ENCODE measurements around the gene ABI2.
A peak's percentile ranks its signal among the peaks of the same experiment; 100 is the strongest.

Gene ABI2

GRCh38 chr2:203328760-203329540 is 756 bp downstream of the ABI2 start:
- Histone ChIP-seq H4K20me1 (ENCODE audit: insufficient read depth, low read length) (no peaks in the 10 kb centered on the region), H3K4me3 (ENCODE audit: low read length) (peak overlapping the region; percentile 98), H3K36me3 (replicated peaks; ENCODE audit: insufficient read depth, low read length) (no peaks in the 10 kb centered on the region), H3F3A (ENCODE audit: insufficient read depth, low read length) (peaks cover 7% of the 10 kb centered on the region), H3K4me2 (ENCODE audit: low read depth, low read length) (peak overlapping the region; percentile 85), H3K79me2 (ENCODE audit: low read length) (peaks cover 49% of the 10 kb centered on the region), H3K27me3 (replicated peaks; ENCODE audit: insufficient read depth, low read length) (no peaks in the 10 kb centered on the region), H3K9ac (ENCODE audit: low read length) (peak overlapping the region; percentile 63), H3K4me1 (ENCODE audit: low read length) (peaks cover 5% of the 10 kb centered on the region; the same call in 1 of the 2 replicates), H3K9me3 (replicated peaks; ENCODE audit: insufficient read depth, low read length) (no peaks in the 10 kb centered on the region), H3K27ac (ENCODE audit: low read length) (peak overlapping the region; percentile 26; the same call in 1 of the 2 replicates), H2AFZ (ENCODE audit: low read length) (peak overlapping the region; percentile 99), H3K9me2 (replicated peaks; ENCODE audit: insufficient read depth, low read length) (no peaks in the 10 kb centered on the region)
- peak; percentile 27 for DNase-seq
- no peak for TF ChIP-seq EZH2phosphoT487 (IDR thresholded peaks at IDR 0.05; ENCODE audit: low read length)
- TF ChIP-seq EZH2 (optimal IDR thresholded peaks at IDR 0.05; ENCODE audit: low read depth, low read length) = no peak
- TF ChIP-seq CTCF (IDR thresholded peaks at IDR 0.05; ENCODE audit: low read length) = no peak

- H4K20me1 ChIP-seq (ENCODE audit: insufficient read depth, low read length) = no peaks in the 10 kb centered on the region
- H3K4me3 ChIP-seq (ENCODE audit: low read length) = no peak overlapping the region
- peaks cover 5% of the 10 kb centered on the region; the same call in 1 of the 2 replicates for H3K4me1 ChIP-seq (ENCODE audit: low read length)
- H3K79me2 ChIP-seq (ENCODE audit: low read length) = peaks cover 57% of the 10 kb centered on the region
- H2AFZ ChIP-seq (ENCODE audit: low read length) = no peak overlapping the region
- H3K9ac ChIP-seq (ENCODE audit: low read length) = no peak overlapping the region
- no peak overlapping the region for H3K4me2 ChIP-seq (ENCODE audit: low read depth, low read length)
- H3K9me2 ChIP-seq (replicated peaks; ENCODE audit: insufficient read depth, low read length) = no peaks in the 10 kb centered on the region
- H3K36me3 ChIP-seq (replicated peaks; ENCODE audit: insufficient read depth, low read length) = no peaks in the 10 kb centered on the region
- H3K9me3 ChIP-seq (replicated peaks; ENCODE audit: insufficient read depth, low read length) = no peaks in the 10 kb centered on the region
- H3K27me3 ChIP-seq (replicated peaks; ENCODE audit: insufficient read depth, low read length) = no peaks in the 10 kb centered on the region
- H3K27ac ChIP-seq (ENCODE audit: low read length) = no peak overlapping the region
- TF ChIP-seq EZH2 (optimal IDR thresholded peaks at IDR 0.05; ENCODE audit: low read depth, low read length) (no peak), EZH2phosphoT487 (IDR thresholded peaks at IDR 0.05; ENCODE audit: low read length) (no peak), CTCF (IDR thresholded peaks at IDR 0.05; ENCODE audit: low read length) (no peak)
- H3F3A ChIP-seq (ENCODE audit: insufficient read depth, low read length) = peaks cover 7% of the 10 kb centered on the region
- no peak for DNase-seq
Measured at GRCh38 chr2:203330434-203330833, 2.2 kb downstream of the ABI2 start.

- Histone ChIP-seq H3K9ac (ENCODE audit: low read length) (no peak overlapping the region), H3K4me1 (ENCODE audit: low read length) (no peaks in the 10 kb centered on the region), H3K4me2 (ENCODE audit: low read depth, low read length) (no peak overlapping the region), H3K9me2 (replicated peaks; ENCODE audit: insufficient read depth, low read length) (no peaks in the 10 kb centered on the region), H2AFZ (ENCODE audit: low read length) (no peak overlapping the region), H4K20me1 (ENCODE audit: insufficient read depth, low read length) (no peaks in the 10 kb centered on the region; the same call in 1 of the 2 replicates), H3K79me2 (ENCODE audit: low read length) (peaks cover 34% of the 10 kb centered on the region), H3K9me3 (replicated peaks; ENCODE audit: insufficient read depth, low read length) (no peaks in the 10 kb centered on the region), H3K27ac (ENCODE audit: low read length) (no peak overlapping the region), H3K27me3 (replicated peaks; ENCODE audit: insufficient read depth, low read length) (no peaks in the 10 kb centered on the region), H3K4me3 (ENCODE audit: low read length) (no peak overlapping the region), H3K36me3 (replicated peaks; ENCODE audit: insufficient read depth, low read length) (no peaks in the 10 kb centered on the region), H3F3A (ENCODE audit: insufficient read depth, low read length) (no peaks in the 10 kb centered on the region)
- TF ChIP-seq EZH2 (optimal IDR thresholded peaks at IDR 0.05; ENCODE audit: low read depth, low read length) = no peak
- TF ChIP-seq CTCF (IDR thresholded peaks at IDR 0.05; ENCODE audit: low read length) = no peak
- no peak for TF ChIP-seq EZH2phosphoT487 (IDR thresholded peaks at IDR 0.05; ENCODE audit: low read length)
- DNase-seq = no peak
Measured at GRCh38 chr2:203338322-203338721, 10.1 kb downstream of the ABI2 start.

All from MM.1S (cell line).